ENCODE results near the gene FBH1.
"Not testable (repeated sequence)": the region's sequence is repeated elsewhere in the genome, so short reads cannot be mapped to it uniquely, and the experiment has no call there.

Gene FBH1

GRCh38 chr10:5889624-5890451 is at the start of gene FBH1, which contains the start of gene ANKRD16:
Gene FBH1, plus strand, starts transcription at chr10:5890243. Its CDS starts 103 bp downstream, at chr10:5890346.
Gene ANKRD16, minus strand, starts transcription at chr10:5889893. Its CDS starts 539 bp downstream, at chr10:5889354.
- DNase-seq = peak; percentile 99

- DNase-seq = no peak
Measured at GRCh38 chr10:5840314-5841307, 49.4 kb upstream of the FBH1 start.

DNA sequence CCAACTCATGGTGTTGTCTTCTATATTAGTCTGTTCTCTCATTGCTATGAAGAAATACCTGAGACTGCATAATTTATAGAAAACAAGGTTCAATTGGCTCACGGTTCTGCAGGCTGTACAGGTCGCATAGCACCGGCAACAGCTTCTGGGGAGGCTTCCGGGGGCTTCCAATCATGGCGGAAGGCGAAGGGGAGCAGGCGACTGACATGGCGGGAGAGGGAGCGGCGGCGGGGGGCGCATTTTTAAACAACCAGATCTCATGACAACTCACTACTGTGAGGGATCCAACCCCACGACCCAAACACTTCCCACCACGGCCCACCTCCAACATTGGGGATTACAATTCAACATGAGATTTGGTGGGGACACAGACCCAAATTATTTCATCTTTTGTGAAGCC is 48.1 kb upstream of the FBH1 start:
- no peak for DNase-seq

GRCh38 chr10:5843686-5844344 is 46.2 kb upstream of the FBH1 start:
- no peak for DNase-seq

GRCh38 chr10:5844345-5845055 is 45.5 kb upstream of the FBH1 start:
- no peak for DNase-seq

GRCh38 chr10:5846667-5847066 is 43.4 kb upstream of the FBH1 start:
- DNase-seq = not testable (repeated sequence)

DNA sequence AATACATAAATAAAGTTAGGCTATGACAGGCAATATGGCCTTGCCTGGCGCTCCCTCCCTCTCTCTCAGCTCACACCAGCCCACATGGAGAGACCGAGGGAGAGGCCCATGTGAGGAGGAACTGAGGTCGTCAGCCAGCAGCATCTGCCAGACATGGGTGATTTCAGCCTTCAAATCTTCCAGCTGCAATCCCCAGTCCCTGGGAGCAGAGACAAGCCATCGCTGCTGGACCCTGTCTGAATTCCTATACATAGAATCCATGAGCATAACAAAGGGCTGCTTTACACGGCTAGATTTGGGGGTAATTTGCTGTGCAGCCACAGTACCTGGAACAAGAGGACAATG is 35.9 kb upstream of the FBH1 start:
- DNase-seq = no peak

DNA sequence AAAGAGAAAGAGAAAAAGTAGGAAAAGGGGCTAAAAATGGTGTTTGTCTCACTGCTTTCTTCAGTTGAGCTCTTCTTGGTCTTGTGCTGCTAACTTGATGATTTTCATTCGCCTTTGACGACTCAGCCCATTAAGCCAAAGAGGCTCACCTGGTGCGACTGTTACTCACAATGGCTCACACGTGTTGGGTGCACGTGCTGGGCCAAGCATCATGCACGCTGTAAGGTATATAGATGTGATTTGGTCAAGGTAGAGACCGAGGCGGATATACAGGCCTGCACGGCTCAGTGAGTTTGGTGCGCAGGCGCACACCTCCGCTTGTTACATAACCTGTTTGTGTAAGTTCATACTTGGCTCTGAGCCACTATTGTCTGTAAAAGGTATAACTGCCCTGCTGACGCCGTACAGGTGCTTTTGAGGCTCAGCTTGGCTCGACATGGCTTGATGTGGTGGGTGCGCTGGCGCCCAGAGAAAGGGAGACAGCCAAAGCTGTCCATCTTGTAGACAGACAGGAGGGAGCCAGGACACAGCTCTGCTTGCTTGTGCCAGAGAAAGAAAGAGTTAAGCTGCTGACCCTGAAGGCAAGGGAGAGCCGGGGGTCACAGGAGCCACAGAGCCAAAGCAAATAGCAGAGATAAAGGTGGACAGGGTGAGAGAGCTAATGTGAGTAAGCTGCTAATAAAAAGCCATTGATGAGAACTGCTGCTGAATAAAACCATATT is 33.9 kb upstream of the FBH1 start:
- DNase-seq = no peak

GRCh38 chr10:5856701-5857004 is 33.4 kb upstream of the FBH1 start:
- no peak for DNase-seq

- DNase-seq = no peak
Measured at GRCh38 chr10:5858811-5859210, 31.2 kb upstream of the FBH1 start.

- DNase-seq = no peak
Measured at GRCh38 chr10:5860066-5860465, 30.0 kb upstream of the FBH1 start.

- DNase-seq = no peak
Measured at GRCh38 chr10:5862360-5862961, 27.6 kb upstream of the FBH1 start.

DNA sequence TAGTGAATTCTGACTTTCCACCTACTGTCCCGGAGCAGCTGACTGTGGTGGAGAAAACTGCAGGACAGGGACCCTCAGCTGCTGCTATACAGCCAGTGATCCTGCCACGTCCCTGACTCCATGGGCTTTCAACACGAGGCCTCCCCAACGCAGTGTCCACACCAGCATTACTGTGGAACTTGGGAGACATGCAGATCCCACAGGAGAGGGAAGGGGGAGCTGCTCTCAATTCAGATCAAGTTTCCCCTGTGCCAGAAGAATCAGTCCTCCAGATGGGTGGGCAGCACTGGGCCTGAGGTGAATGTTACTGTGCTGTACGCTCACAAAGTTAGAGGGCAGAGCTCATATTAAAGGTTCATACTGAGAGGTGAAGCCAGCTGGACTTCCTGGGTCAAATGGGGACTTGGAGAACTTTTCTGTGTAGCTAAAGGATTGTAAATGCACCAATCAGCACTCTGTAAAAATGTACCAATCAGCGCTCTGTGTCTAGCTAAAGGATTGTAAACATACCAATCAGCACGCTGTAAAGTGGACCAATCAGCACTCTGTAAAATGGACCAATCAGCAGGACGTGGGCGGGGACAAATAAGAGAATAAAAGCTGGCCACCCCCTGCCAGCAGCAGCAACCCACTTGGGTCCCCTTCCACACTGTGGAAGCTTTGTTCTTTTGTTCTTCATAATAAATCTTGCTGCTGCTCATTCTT is 26.9 kb upstream of the FBH1 start:
- DNase-seq = not testable (repeated sequence)

- DNase-seq = not testable (repeated sequence)
Measured at GRCh38 chr10:5866451-5867081, 23.5 kb upstream of the FBH1 start.

DNA sequence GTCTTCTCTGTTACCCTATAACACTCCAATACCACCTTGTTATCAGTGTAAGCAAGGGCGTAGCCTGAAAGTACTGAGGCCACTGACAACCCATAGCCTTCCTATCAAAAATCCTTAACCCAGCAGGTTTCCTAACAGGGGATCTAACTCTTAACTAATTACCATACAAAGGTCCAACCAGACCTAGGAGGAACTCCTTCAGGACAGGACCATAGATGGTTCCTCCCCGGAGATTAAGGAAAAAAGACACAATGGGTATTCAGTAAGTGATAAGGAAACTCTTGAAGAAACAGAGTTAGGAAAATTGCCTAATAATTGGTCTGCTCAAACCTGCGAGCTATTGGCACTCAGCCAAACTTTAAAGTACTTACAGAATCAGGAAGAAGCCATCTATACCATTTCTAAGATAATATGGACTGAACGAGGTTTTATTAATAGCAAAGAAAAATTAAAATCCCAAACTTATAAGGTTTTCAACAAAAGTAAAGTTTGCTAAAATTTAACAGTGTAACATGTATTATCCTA is 22.9 kb upstream of the FBH1 start:
- not testable (repeated sequence) for DNase-seq

DNA sequence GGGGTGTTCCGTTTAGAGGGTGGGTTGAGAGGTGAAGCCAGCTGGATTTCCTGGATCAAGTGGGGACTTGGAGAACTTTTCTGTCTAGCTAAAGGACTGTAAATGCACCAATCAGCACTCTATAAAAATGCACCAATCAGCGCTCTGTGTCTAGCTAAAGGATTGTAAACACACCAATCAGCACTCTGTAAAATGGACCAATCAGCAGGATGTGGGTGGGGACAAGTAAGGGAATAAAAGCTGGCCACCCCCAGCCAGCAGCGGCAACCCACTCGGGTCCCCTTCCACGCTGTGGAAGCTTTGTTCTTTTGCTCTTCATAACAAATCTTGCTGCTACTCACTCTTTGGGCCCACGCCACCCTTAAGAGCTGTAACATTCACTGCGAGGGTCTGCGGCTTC is 21.7 kb upstream of the FBH1 start:
- DNase-seq = not testable (repeated sequence)

- no peak for DNase-seq
Measured at GRCh38 chr10:5869156-5869555, 20.9 kb upstream of the FBH1 start.

DNA sequence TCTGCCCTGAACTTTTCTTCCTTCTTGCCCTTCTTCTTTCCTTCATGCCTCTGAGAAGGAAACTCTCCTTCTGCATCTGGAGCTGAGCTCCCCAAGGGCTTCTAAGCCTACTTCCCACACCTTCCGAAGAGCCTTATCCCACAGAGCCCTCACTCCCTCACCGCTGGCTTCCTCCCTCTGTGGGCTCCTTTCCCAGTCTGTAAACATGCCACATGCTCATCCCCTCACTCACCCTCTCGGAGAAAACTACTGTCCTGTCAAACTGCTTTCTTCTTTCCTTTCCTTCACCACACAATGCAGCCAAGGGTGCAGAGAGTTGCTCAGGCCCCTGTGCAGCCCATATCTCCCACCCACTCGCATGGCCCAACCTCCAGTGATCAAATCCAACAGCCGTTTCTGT is 18.4 kb upstream of the FBH1 start:
- DNase-seq = no peak

GRCh38 chr10:5873515-5873995 is 16.5 kb upstream of the FBH1 start:
- peak; percentile 59 for DNase-seq

Data from stimulated activated CD4-positive, alpha-beta T cell treated with anti-CD3 and anti-CD28 coated beads, Interleukin-4, amount 100 ng/mL, for 1 hour (primary cell).